ENCODE data around the gene PRDM16. TPM values are rescaled to one million over a fixed set of nuclear protein-coding genes. Genes with fewer than 3 reads are reported as not detected.
A peak's percentile ranks its signal among the peaks of the same experiment; 100 is the strongest.
"Not testable (repeated sequence)": the region's sequence is repeated elsewhere in the genome, so short reads cannot be mapped to it uniquely, and the experiment has no call there.

Gene PRDM16
- total RNA-seq, 1 experiment from 2014 or later: not detected

DNA sequence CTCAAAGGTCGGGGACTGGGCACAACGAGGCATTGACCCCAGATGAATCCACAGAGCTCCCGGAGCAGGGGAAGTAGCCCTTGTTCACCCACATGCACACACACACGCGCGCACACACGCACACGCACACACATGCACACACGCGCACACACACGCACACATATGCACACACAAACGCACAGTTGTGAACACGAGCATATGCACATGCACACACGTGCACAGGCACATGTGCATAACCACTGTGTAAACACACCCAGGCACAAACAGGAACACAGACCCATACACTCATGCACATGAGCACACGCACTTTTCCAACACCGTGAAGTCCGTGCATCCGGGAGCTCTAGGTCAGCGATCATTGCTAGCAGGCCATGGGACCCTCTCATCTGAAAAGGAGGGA, 208.6 kb downstream of the PRDM16 start:
- DNase-seq (ENCODE audit: low spot score): no peak

DNA sequence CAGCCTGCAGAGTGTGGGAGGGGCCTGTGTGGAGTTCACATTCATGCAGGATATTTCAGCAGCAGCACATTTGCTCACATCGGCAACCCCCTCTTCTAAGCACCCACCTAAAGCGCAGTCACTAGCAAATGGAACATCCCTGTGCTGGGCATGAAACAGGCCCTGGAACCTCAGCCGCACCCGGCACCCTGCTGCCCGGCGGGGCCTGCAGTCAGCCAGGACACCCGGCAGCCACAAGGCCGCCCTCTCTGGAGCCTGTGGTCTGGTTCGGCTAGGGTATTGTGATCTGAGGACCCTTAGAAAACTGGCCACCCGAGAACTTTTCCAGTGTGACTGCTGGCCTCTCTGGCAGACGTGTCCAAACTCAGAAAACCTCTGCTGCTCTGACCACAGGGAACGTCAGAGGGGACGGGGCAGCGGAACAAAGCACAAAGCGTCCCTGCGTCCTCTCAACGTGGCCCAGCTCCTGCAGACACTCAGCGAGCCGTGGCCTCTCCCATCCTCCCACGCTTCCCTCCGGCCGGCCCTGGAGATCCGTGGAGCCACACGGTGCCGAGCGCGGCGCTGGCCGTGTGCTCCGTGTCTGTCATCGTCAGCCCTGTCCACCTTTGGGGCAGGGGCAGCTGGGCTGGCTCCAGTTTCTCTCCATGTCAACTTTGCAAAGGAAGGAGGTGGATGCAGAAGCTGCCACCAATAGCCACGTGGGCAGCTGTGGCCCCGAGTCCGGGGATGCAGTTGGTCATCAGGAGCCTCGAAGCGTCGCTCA, 209.6 kb downstream of the PRDM16 start:
- no peak for DNase-seq (ENCODE audit: low spot score)

DNA sequence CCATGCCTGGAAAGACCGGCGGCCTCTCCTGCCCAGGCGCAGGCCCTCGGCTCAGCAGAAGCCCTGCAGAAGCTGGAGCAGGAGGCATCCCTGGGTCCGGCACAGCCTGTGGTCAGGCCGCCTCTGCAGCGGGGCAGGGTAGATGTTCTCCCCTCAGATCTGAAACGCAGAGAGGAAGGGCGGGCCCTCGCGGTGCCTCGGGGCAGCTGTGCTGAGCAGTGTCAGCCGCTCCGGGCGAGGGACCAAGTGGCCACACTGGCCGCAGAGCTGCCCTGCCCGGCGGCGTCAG, 210.1 kb downstream of the PRDM16 start:
- no peak for DNase-seq (ENCODE audit: low spot score)

DNA sequence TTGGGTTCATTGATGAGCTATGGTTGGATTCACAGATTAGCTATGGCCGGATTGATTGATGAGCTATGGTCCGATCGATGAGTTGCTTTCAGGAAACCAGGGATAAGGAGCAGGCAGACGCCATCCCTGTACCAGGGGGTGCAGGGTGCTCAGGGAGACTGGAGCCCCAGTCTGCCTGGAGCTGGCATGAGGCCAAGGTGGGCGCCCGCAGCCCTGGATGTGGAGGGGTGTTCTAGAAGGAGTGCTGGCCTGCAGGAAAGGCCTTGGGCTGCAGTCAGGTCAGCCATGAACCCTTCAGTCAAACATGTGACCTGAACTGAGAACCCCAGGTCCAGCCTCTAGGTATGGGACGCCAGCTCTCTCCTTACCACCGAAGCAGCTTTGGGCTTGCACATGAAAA, 212.7 kb downstream of the PRDM16 start:
- DNase-seq (ENCODE audit: low spot score): no peak

DNA sequence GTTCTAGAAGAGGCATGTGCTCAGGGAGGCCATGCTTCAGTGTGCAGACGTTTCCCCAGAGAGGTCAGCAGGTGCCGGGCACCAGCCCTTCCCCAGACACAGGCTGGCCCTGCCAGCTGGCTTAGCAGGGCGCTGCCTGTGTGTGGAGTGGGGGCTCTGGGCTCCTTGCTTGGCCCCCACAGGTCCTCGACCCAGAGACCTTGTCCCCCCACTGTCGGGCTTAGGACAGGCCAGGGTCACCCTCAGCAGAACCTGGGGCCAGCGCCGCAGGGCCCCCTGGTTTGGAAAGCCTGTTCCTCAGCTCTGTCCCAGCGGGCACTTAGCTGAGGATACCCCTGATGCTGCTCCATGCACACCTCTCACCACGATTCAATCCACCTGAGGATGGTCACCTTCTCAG, 213.2 kb downstream of the PRDM16 start:
- no peak for DNase-seq (ENCODE audit: low spot score)

DNA sequence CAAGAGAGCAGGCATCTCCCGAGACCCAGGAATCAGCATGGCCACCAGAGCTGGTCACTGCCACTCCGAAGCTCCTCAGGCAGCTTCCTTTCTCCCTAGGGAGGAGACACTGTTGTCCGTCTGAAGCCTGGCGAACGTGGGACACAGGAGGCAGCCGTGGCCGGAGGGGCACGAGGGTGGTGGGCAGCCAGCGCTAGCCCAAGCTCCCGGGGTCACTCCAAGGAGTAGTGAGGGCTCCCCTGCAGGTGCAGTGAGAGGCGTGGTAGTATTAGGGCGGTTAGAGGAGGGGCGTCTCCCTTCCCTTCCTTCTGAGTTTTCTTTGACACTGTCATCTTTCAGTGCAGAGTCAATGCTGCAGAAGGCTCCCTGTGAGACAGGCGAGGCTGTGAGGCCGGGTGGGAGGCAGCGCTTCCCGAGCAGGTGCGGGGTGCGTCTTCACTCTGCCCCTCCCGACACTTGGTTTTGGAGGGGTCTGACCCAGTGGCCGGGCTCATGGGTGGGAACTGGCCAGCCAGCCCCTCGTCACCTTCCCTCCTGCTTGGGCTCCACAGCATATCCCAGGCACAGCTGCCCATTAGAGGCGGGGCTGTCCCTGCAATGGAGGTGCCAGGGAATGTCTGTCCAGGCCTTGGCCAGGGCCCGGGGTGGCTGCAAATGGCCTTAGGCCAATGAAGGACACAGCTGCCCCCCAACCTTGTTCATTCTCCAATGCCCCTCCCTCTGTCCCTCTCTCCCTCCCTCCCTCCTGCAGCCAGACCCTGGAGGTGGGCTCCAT, 213.8 kb downstream of the PRDM16 start:
- DNase-seq (ENCODE audit: low spot score): no peak

DNA sequence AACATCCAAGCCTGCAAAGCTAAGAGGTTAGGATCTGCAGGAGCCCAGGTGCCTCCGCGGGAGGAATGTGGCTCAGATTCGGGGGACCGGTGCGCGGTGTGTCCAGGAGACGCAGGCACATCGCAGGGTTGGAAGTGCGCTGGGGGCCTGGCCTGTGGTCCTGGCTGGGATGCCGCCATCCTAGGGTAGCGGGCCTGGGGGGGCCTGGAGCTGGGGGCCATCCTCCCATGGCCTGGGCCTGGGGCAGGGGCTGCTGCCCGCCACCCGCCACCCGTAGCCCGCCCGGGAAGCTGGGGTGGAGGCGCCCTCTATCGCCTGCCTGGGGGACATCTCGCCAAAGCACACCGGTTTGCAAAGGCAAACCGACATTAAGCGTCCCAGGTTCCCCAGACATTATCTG, 214.8 kb downstream of the PRDM16 start:
- DNase-seq (ENCODE audit: low spot score): peak; percentile 12

DNA sequence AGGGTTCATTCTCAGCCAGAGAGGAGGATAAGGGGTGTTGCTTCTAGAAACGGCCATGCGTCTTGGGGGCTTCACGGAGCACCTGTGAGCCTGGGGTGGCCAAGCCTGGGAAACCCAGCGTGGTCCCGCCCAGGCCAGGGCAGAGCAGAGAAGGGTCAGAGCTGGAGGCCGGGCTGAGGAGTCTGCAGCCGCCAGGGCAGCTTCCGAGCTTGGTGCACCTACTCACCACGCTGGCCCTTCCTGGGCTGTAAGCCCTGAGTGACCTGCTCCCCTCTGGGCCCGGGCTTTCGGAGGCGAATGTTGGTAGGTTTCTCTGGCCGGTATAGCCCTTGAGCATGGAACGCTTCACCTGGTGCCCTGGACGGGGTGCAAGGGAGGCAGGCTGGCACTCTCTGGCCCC, 215.7 kb downstream of the PRDM16 start:
- DNase-seq (ENCODE audit: low spot score): no peak

DNA sequence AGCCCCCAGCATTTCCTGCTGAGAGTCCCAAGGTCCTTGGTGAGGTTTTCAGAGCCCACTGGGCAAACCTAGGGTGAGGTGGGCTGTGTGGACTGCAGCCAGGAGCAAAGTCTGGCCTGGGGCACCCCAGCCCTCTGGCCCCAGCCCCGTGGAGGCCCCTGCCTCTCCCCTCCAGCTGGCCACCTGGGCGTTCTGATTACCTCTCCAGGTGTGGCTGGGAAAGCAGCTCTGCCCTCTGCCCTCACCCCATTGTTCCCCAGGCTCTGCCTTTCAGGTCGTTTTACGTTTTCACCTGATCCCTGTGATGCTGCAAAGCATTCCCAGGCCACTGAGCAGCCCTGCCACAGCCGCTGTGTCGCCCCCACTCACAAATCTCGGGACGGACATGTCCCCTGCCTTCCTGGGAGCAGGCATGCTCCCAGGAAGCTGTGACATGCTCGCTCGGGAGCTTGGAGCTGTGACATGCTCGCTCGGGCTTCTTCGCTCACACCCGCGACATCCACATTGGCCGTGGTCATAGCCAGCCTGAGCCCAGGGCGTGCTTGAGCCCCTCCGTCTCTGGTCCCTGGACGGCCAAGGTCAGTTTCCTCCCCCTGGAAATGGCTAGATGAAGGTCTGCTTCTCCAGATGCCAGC, 216.2 kb downstream of the PRDM16 start:
- DNase-seq (ENCODE audit: low spot score): no peak

DNA sequence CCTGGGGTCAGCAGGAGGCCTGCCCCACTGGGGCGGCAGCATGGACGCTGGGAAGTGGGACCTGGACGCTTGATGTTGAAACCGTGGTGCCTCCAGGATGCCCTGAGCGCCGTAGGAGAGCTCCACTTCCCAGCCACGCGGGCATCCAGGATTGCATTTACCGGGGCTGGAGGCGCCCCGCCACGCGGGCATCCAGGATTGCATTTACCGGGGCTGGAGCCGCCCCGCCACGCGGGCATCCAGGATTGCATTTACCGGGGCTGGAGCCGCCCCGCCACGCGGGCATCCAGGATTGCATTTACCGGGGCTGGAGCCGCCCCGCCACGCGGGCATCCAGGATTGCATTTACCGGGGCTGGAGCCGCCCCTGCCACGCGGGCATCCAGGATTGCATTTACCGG, 218.1 kb downstream of the PRDM16 start:
- DNase-seq (ENCODE audit: low spot score): not testable (repeated sequence)

DNA sequence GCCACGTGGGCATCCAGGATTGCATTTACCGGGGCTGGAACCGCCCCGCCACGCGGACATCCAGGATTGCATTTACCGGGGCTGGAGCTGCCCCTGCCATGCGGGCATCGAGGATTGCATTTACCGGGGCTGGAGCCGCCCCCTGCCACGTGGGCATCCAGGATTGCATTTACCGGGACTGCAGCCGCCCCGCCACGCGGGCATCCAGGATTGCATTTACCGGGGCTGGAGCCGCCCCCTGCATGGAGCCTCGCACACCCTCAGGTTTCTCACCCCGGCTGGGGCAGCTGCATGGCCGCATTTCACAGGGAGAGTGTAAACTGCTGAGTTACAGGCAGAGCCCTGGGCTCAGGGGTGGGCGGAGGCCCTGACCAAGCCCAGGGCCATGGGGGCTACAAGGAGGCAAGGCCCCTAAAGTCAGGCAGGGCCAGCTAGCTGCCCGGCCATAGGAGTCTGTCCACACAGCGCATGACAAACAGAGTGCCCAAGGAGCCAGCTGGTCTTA, 218.7 kb downstream of the PRDM16 start:
- no peak for DNase-seq (ENCODE audit: low spot score)

DNA sequence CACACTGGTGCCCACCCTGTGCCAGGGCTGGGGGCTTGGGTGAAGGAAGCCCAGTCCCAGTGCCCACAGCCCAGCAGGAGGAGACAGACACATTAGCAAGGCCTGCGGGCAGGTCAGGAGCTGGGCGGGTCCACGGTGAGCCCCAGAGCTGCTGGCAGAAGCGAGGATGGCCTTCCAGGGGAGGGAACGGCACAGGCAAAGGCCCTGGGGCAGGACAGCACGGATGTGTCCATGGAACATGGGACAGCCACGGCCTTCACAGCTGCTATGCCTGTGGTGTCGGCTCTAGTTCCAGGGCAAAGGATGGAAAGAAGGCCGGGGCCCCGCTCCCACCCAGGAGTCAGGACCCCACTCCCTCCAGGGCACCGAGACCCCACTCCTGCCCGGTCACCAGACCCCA, 220.5 kb downstream of the PRDM16 start:
- no peak for DNase-seq (ENCODE audit: low spot score)

DNA sequence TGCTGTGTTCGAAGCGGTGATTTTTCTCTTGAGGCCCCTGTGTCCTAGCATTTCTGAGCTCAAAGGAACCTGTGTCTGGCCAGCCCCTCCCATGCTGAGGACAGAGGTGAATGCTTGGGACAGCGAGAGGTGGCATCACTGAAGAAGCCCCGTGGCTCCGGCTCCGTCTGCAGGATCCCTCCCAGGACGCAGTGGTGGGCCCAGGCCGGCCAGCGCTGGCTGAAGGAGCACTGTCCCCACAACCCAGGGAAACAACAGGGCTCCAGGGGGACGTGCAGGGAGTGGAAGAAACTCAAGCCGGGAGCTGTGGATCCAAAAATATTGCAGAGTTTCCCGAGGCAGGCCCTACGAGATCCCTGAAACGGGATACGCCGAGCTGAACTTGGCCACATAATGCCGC, 221.4 kb downstream of the PRDM16 start:
- DNase-seq (ENCODE audit: low spot score): no peak

DNA sequence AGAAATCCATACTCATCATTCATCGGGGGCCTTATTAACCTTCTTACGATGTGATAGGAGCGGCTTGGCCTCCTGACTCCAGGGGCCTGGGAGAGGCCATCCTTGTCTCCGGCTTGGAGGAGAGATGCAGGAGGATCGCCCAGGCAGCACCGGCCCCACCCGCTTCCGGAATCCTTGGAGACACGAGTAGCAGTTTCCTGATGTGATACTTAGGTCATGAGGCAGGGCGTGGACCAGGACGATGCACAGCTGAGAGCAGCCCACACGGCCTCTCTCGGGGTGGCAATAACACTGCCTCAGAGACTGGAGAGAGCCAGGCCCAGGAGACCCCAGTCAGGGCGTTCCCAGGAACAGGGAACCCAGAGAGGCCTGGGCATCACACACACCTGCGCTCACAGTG, 221.9 kb downstream of the PRDM16 start:
- no peak for DNase-seq (ENCODE audit: low spot score)

DNA sequence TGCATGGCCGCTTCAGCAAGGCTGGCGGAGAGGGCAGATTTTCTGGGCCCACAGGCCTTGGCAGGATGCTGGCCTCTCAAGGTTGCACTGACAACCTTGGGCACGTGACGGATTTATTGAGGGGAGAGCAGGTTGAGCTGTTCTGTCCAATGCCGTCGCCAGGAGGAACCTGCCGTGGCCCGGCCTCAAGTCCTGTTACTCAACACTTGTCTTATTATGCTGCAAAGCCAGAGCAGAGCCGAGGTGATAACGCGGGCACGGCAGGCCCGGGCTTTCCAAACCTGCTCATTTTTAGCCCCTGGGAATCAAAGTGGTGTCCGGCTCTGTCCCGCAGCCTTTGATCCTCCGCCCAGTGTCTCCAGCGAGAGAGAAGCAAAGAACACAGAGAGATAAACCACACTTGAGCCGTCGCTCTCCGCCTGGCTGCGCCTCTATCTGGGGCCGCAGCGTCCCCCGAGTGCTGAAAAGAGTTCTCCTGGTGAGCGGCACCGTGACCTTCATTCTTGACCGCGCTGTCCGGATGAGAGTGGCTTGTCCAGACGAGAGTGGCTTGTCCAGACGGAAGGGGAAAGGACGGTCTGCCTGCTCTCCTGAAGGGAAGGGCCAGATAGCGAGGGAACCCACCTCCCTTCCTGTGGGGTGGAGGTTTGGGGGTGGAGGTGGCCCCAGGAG, 223.2 kb downstream of the PRDM16 start:
- no peak for DNase-seq (ENCODE audit: low spot score)

DNA sequence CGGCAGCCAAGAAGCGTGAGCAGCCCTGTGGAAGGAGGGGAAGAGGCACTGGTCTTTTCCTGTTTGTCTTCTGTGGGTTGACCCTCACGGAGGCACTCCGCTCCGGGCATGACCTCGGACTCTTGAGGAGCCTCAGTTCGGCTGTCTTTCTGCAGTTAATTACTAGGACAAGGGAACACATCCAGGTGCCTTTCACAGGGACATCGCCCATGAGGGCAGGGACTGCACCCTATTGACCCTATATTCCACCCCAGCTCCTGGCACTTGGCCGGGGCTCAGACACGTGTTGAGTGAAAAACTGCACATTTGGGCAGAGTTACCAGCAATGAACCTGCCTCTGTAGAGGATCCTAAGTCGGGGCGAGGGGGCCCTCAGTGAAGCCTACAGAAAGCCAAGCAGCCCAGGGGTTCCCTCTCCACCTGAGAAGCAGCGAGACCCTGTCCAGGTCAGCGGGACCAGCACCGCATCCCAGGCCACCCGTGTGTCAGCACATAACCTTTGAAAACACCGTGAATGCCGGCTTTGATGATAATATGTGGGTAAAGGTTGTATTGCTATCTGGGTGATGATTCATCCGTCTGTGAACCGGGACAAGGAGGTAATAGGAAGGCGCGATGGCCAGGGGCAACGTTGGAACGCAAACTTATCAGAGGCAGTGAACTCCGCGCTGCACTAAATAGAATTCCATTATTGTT, 224.0 kb downstream of the PRDM16 start:
- peak; percentile 49 for DNase-seq (ENCODE audit: low spot score)

DNA sequence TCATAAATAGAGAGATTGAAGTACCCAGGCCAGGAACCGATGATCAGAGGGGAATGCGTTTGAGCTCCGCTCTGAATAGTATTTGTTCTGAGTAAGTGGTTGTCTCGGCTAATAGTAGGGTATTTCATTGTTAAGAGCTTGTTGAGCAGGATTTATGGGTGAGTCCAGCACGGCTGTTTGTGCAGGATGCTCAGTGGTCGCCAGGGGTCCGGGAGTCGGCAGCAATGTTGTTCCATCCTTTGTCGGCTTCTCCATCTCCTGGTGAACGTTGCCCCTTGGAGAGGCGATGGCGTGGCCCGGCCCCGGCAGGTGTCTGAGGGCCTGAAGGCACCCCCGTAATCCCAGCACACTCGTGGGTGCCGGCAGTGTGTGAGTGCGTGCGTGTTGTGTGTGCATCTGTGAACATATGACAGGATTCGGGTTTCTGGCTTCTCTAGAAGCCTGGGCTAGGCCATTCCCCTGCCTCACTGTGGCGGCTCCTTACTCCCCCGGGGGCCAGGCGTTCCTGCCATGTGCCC, 224.6 kb downstream of the PRDM16 start:
- no peak for DNase-seq (ENCODE audit: low spot score)

DNA sequence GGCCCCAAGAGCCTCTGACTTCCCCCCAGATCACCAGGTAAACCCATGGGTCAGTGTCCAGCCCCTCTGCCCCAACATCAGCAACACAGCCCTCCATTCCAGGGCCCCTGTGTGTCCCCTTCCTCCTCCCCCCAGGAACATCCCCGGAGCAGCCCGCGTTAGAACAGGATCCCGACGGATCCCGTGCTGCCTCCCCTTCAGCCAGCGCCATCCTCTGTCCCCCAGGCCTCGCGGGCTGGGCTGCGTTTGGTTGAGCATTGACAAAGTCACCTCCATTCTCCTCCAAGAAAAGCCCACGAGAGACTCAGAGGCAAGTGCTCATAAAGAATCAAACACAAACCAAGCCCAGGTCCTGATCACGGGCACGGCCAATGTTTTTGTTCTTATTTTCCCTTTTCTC, 225.4 kb downstream of the PRDM16 start:
- no peak for DNase-seq (ENCODE audit: low spot score)

DNA sequence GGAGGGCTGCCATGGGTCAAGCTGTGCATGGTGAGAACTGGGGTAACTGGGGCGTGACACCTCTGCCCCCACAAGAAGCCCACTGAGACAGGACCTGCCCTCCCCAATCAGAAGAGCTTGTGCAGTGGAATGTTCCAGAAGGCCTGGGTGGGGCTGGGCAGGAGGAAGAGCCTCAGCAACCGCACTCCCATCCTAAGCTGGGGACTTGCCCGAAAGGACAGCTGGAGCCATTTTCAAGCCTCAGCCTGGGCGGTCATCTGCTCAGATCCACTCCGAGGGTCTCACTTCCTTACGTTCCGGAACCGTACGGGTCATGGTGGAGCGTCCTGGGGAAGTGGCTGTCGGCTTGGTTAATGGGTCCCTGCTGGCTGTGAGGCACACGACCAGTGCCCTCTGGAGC, 226.8 kb downstream of the PRDM16 start:
- DNase-seq (ENCODE audit: low spot score): no peak

DNA sequence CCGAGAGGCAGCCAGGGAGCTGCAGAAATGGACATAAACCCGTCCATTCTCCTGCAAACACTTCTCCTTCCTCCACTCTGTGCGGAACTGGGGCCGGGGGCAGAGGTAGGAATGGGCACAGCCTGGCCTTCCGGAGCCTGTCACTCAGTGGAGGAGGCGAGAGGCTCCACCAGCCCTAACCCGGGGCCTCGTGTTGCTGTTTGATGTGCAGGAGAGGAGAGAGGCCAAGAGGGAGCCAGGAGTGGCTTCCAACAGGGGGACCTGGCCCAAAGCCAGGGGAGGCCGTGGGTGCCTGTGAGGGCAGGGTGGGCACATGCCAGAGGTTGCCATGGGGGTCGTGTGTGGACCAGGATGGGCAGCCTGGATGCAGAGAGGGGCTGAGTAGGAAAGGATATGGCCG, 227.3 kb downstream of the PRDM16 start:
- DNase-seq (ENCODE audit: low spot score): no peak

DNA sequence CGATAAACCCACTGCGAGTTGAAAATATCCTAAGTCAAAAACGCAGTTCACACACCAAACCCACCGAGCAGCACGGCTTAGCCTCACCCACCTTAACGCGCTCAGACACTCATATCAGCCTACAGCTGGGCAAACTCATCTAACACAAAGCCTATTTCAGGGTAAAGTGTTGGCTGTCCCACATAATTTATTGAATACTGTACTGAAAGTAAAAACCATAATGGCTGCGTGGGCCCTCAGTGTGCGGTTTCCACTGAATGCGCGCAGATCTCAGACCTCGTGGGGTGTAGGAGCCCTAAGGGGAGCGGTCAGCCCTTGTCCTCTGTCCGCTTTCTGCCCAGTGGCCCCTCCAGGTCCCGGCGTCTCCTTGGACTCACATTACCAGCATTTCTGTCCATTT, 227.8 kb downstream of the PRDM16 start:
- DNase-seq (ENCODE audit: low spot score): no peak

Measured in HT-29 (cell line).